H1 (cell line): Measurements from ENCODE around the gene OR11H7. TPM values are rescaled to one million over a fixed set of nuclear protein-coding genes. Genes with fewer than 3 reads are reported as not detected.

Source experiments
- CTCF ChIA-PET: fragments of 300-600 bp; sonication (Branson Sonifier 250); formaldehyde crosslinking; loops from one replicate; lab custom pipeline; 2021; ENCODE audit not compliant: partially characterized antibody; lab: Charles Lee
- POLR2A ChIA-PET: fragments of 300-600 bp; sonication (Branson Sonifier 250); formaldehyde crosslinking; loops from one replicate; lab custom pipeline; 2021; ENCODE audit warnings: inconsistent platforms; ENCODE audit not compliant: partially characterized antibody; lab: Charles Lee
- DNase-seq, 2 experiments: peaks; one replicate each; pipeline versions ENCODE4 v3.0.0 to v3.0.0-alpha.2; 2010 to 2022; ENCODE audit warnings: low spot score in 2 of 2, low read depth in 1 of 2, mixed read lengths in 1 of 2
- FAIRE-seq: peaks from 2 replicates; lab custom pipeline; 2011; peaks lifted over from hg19 to GRCh38; lab: Jason Lieb, UNC
- H2AFZ ChIP-seq: 2 replicates; pipeline ENCODE4 v1.8.1; 2012; ENCODE audit warnings: low read length, inconsistent platforms
- H2AK5ac ChIP-seq: 2 replicates; pipeline ENCODE4 v1.6.1; 2013; ENCODE audit warnings: low read depth, low read length
- H2BK120ac ChIP-seq: replicated peaks from 2 replicates; pipeline ENCODE3; 2013; ENCODE audit warnings: low read depth, low read length, inconsistent platforms
- H2BK12ac ChIP-seq: 2 replicates; pipeline ENCODE4 v1.6.1; 2013; ENCODE audit warnings: low read depth, low read length
- H2BK15ac ChIP-seq: 2 replicates; pipeline ENCODE4 v1.6.1; 2013; ENCODE audit warnings: low read length
- H2BK20ac ChIP-seq: 2 replicates; pipeline ENCODE4 v1.6.1; 2013; ENCODE audit warnings: low read length
- H2BK5ac ChIP-seq: 2 replicates; pipeline ENCODE4 v1.6.1; 2013; ENCODE audit warnings: low read depth, low read length
- H3K14ac ChIP-seq: 2 replicates; pipeline ENCODE4 v1.6.1; 2013; ENCODE audit warnings: inconsistent platforms; ENCODE audit not compliant: insufficient read length
- H3K18ac ChIP-seq: 2 replicates; pipeline ENCODE4 v1.6.1; 2013; ENCODE audit warnings: low read length; ENCODE audit errors: extremely low read depth
- H3K23ac ChIP-seq: 2 replicates; pipeline ENCODE4 v1.6.1; 2013; ENCODE audit warnings: inconsistent platforms; ENCODE audit not compliant: insufficient read length
- H3K23me2 ChIP-seq: 2 replicates; pipeline ENCODE4 v1.6.1; 2013; ENCODE audit warnings: low read depth, low read length
- H3K27ac ChIP-seq: 2 replicates; pipeline ENCODE4 v1.6.1; 2011; ENCODE audit warnings: low read depth, low read length, inconsistent platforms
- H3K27me3 ChIP-seq, 4 experiments: replicated peaks in 1 of 4; 1 replicate in 1 of 4; 2 replicates in 3 of 4; pipeline versions ENCODE4 v1.6.1 to v1.8.1; 2011 to 2013; ENCODE audit warnings: low read length in 3 of 4, mild to moderate bottlenecking in 3 of 4, inconsistent platforms in 2 of 4, mixed read lengths in 2 of 4, moderate library complexity in 1 of 4; ENCODE audit not compliant: control insufficient read depth in 3 of 4, insufficient read depth in 3 of 4; ENCODE audit errors: extremely low read depth in 1 of 4
- H3K36me3 ChIP-seq, 4 experiments: 2 replicates each; pipeline versions ENCODE4 v1.6.1 to v1.8.1; 2011 to 2013; ENCODE audit warnings: mild to moderate bottlenecking in 4 of 4, low read length in 3 of 4, moderate library complexity in 2 of 4, control low read depth in 1 of 4, inconsistent platforms in 1 of 4; ENCODE audit not compliant: insufficient read depth in 4 of 4, control insufficient read depth in 2 of 4
- H3K4ac ChIP-seq: replicated peaks from 2 replicates; pipeline ENCODE3; 2013; ENCODE audit warnings: low read length, low read depth, mixed read lengths, inconsistent platforms; ENCODE audit not compliant: insufficient read length
- H3K4me1 ChIP-seq, 4 experiments: replicated peaks in 1 of 4; 1 replicate in 1 of 4; 2 replicates in 3 of 4; pipeline versions ENCODE4 v1.6.1 to v1.8.1; 2011 to 2013; ENCODE audit warnings: low read length in 3 of 4, inconsistent platforms in 2 of 4, mixed read lengths in 1 of 4; ENCODE audit not compliant: insufficient read depth in 4 of 4, control insufficient read depth in 3 of 4
- H3K4me2 ChIP-seq, 2 experiments: 2 replicates each; pipeline versions ENCODE4 v1.6.1 to v1.8.1; 2011 to 2013; ENCODE audit warnings: low read depth in 2 of 2, low read length in 2 of 2, control low read depth in 1 of 2, inconsistent platforms in 1 of 2, mild to moderate bottlenecking in 1 of 2; ENCODE audit not compliant: insufficient read depth in 1 of 2
- H3K4me3 ChIP-seq, 4 experiments: fragments of 200-600, 300-600 bp in 1 of 4; sonication (generic), shearing (Covaris generic), sonication (Bioruptor Twin) in 1 of 4; 2 replicates each; pipeline versions ENCODE4 v1.5.1 to v1.8.1; 2011 to 2016; ENCODE audit warnings: low read length in 4 of 4, low read depth in 3 of 4, control low read depth in 2 of 4, inconsistent platforms in 2 of 4, mild to moderate bottlenecking in 2 of 4, mixed read lengths in 1 of 4, moderate library complexity in 1 of 4; ENCODE audit not compliant: insufficient read depth in 2 of 4; ENCODE audit errors: extremely low read depth in 1 of 4
- H3K56ac ChIP-seq: replicated peaks from 2 replicates; pipeline ENCODE3; 2013; ENCODE audit warnings: low read depth, mild to moderate bottlenecking, mixed read lengths, low read length, inconsistent platforms; ENCODE audit not compliant: insufficient read length
- H3K79me1 ChIP-seq: 2 replicates; pipeline ENCODE4 v1.6.1; 2013; ENCODE audit warnings: low read depth, low read length, control low read depth
- H3K79me2 ChIP-seq, 2 experiments: 2 replicates each; pipeline versions ENCODE4 v1.6.1 to v1.8.1; 2012 to 2013; ENCODE audit warnings: low read length in 2 of 2, mild to moderate bottlenecking in 2 of 2, inconsistent platforms in 1 of 2; ENCODE audit not compliant: insufficient read depth in 2 of 2, control insufficient read depth in 1 of 2
- H3K9ac ChIP-seq, 4 experiments: replicated peaks in 1 of 4; 1 replicate in 1 of 4; 2 replicates in 3 of 4; pipeline versions ENCODE4 v1.6.1 to v1.8.1; 2011 to 2013; ENCODE audit warnings: low read depth in 3 of 4, low read length in 3 of 4, control low read depth in 2 of 4, mild to moderate bottlenecking in 2 of 4, moderate library complexity in 2 of 4, inconsistent platforms in 1 of 4; ENCODE audit errors: extremely low read depth in 1 of 4
- H3K9me3 ChIP-seq, 2 experiments: 2 replicates each; pipeline versions ENCODE4 v1.6.1 to v1.8.1; 2012 to 2013; ENCODE audit warnings: mild to moderate bottlenecking in 2 of 2, moderate library complexity in 2 of 2, control low read depth in 1 of 2, inconsistent platforms in 1 of 2, low read depth in 1 of 2, low read length in 1 of 2, mixed read lengths in 1 of 2; ENCODE audit not compliant: insufficient read depth in 2 of 2
- H4K20me1 ChIP-seq, 2 experiments: replicated peaks in 1 of 2; 2 replicates each; pipeline versions ENCODE3 to v1.8.1; 2011 to 2013; ENCODE audit warnings: inconsistent platforms in 2 of 2, low read length in 2 of 2, mild to moderate bottlenecking in 1 of 2; ENCODE audit not compliant: insufficient read depth in 2 of 2, control insufficient read depth in 1 of 2
- H4K5ac ChIP-seq: 2 replicates; pipeline ENCODE4 v1.6.1; 2013; ENCODE audit warnings: low read length, low read depth, mixed read lengths, inconsistent platforms; ENCODE audit not compliant: insufficient read length
- H4K8ac ChIP-seq: 2 replicates; pipeline ENCODE4 v1.8.0; 2013; ENCODE audit warnings: mild to moderate bottlenecking, moderate library complexity, low read length, inconsistent platforms; ENCODE audit not compliant: insufficient read depth; ENCODE audit errors: extremely low read depth
- H4K91ac ChIP-seq: replicated peaks from 2 replicates; pipeline ENCODE3; 2013; ENCODE audit warnings: low read length, mixed read lengths, inconsistent platforms; ENCODE audit not compliant: insufficient read length
- ATF2 ChIP-seq: IDR thresholded peaks from 2 replicates; pipeline ENCODE4 v1.6.1; 2012; ENCODE audit warnings: low read length, inconsistent platforms
- CBX8 ChIP-seq: fragments of 300-800, 300-1000 bp; sonication (generic); IDR thresholded peaks from 2 replicates; pipeline ENCODE4 v1.7.1; 2016; ENCODE audit warnings: low read depth, low read length, borderline replicate concordance
- CHD2 ChIP-seq: IDR thresholded peaks from 2 replicates; pipeline ENCODE4 v1.6.1; 2012; ENCODE audit warnings: low read length, improper control_type of control experiment
- CTBP2 ChIP-seq: IDR thresholded peaks from 2 replicates; pipeline ENCODE4 v1.7.0; 2011; ENCODE audit warnings: borderline replicate concordance, mild to moderate bottlenecking, moderate library complexity, mixed read lengths, low read length; ENCODE audit not compliant: insufficient read depth, insufficient read length
- FOSL1 ChIP-seq: IDR thresholded peaks from 2 replicates; pipeline ENCODE4 v1.6.1; 2011; ENCODE audit warnings: mild to moderate bottlenecking, low read depth, low read length, moderate library complexity; ENCODE audit not compliant: insufficient read depth
- NANOG ChIP-seq: IDR thresholded peaks from 2 replicates; pipeline ENCODE4 v1.6.1; 2011; ENCODE audit warnings: low read length, low read depth, mild to moderate bottlenecking, inconsistent platforms; ENCODE audit not compliant: insufficient read depth, poor library complexity, severe bottlenecking
- RNF2 ChIP-seq: fragments of 200-900, 300-1000 bp; sonication (generic); IDR thresholded peaks from 2 replicates; pipeline ENCODE4 v1.7.1; 2016; ENCODE audit warnings: borderline replicate concordance, low read depth, mild to moderate bottlenecking, antibody characterized with exemption, low read length; ENCODE audit not compliant: poor library complexity, severe bottlenecking; ENCODE audit errors: missing control alignments
- SP2 ChIP-seq: IDR thresholded peaks from 2 replicates; pipeline ENCODE4 v1.6.1; 2012; ENCODE audit warnings: mild to moderate bottlenecking, low read length, inconsistent platforms
- SRF ChIP-seq: IDR thresholded peaks from 2 replicates; pipeline ENCODE4 v1.6.1; 2011; ENCODE audit warnings: mild to moderate bottlenecking, low read depth, low read length, moderate library complexity
- ZNF274 ChIP-seq: IDR thresholded peaks from 2 replicates; pipeline ENCODE4 v1.7.0; 2012; ENCODE audit warnings: low read length, borderline replicate concordance; ENCODE audit errors: extremely low read depth
- WGBS, 2 experiments: shearing (Covaris generic) in 1 of 2; methylation state at CpG; one replicate each; pipeline versions ENCODE4 v1.1.6 to v1.1.7; 2013 to 2015; ENCODE audit warnings: low lambda C conversion rate in 2 of 2, mixed read lengths in 2 of 2, inconsistent platforms in 1 of 2, low coverage in 1 of 2, missing lambda C conversion rate in 1 of 2; ENCODE audit not compliant: insufficient replicate concordance in 2 of 2, insufficient coverage in 1 of 2, insufficient read length in 1 of 2; ENCODE audit errors: extremely low coverage in 1 of 2, missing lambda C conversion rate in 1 of 2; 5-methylcytosine and 5-hydroxymethylcytosine counted together
- long read RNA-seq, 2 experiments: library from RNA in 1 of 2; library from capped mRNA in 1 of 2; stranded (forward); transcript quantifications; one replicate each; pipeline ENCODE4 v2.0.0, GENCODE V29; 2021; ENCODE audit warnings: inconsistent platforms in 1 of 2
- polyA minus RNA-seq, 3 experiments: library from RNA; depleted of rRNA, polyadenylated mRNA; stranded (reverse); fragments of >200 nt; gene quantifications; 1 replicate in 2 of 3; 2 replicates in 1 of 3; pipeline ENCODE4 v1.2.3, GENCODE V29; 2011
- polyA plus RNA-seq, 7 experiments: library from polyadenylated mRNA; depleted of rRNA in 3 of 7; stranded (reverse) in 5 of 7; unstranded in 2 of 7; fragments of >200 nt in 5 of 7; fragments of 200-250 nt in 2 of 7; gene quantifications; 1 replicate in 5 of 7; 2 replicates in 1 of 7; 4 replicates in 1 of 7; pipeline versions ENCODE4 v1.2.1 to v1.2.3, GENCODE V29; 2011 to 2013; ENCODE audit warnings: missing spikeins in 2 of 7, mixed read lengths in 2 of 7
- total RNA-seq: library from RNA; stranded (reverse); fragmentation: NEBNext Ultra II Directional; extraction: Animal tissue kit (Norgen Biotek cat#: 25700); gene quantifications from 2 replicates; pipeline ENCODE4 v1.2.1, GENCODE V29; 2021

The OR11H7 gene
- not detected in 2 replicates for total RNA-seq
- not detected in 2 replicates for polyA plus RNA-seq (2011; rRNA removed)
- polyA plus RNA-seq (2011; cell fraction: cytosol; rRNA removed): not detected
- polyA plus RNA-seq (2011; cell fraction: nucleus; rRNA removed): not detected
- polyA plus RNA-seq (2012, experiment 1 of 2): not detected in 4 replicates
- polyA plus RNA-seq (2012, experiment 2 of 2): not detected
- not detected for polyA plus RNA-seq (2013, experiment 1 of 2)
- not detected for polyA plus RNA-seq (2013, experiment 2 of 2)
- not detected in 2 replicates for polyA minus RNA-seq (2011; rRNA and poly(A)+ RNA removed)
- polyA minus RNA-seq (2011; cell fraction: cytosol; rRNA and poly(A)+ RNA removed): not detected
- not detected for polyA minus RNA-seq (2011; cell fraction: nucleus; rRNA and poly(A)+ RNA removed)
- long read RNA-seq, experiment 1: 0 reads
- long read RNA-seq, experiment 2: 0 reads

- Histone ChIP-seq H2AFZ (no peak within 1 kb of the TSS), H3K9ac (no peak within 1 kb of the TSS), H3K14ac (no peak within 1 kb of the TSS), H3K23ac (no peak within 1 kb of the TSS), H3K79me1 (no peaks in the 10 kb centered on the region), H3K4me1 (no peaks in the 10 kb centered on the region), H3K56ac (no peak within 1 kb of the TSS), H3K4ac (no peak within 1 kb of the TSS), H3K23me2 (no peaks in the 10 kb centered on the region), H2BK120ac (no peak within 1 kb of the TSS), H4K91ac (no peak within 1 kb of the TSS), H2BK5ac (no peak within 1 kb of the TSS), H4K20me1 (no peaks in the 10 kb centered on the region), H3K27me3 (no peaks in the 10 kb centered on the region), H3K27ac (no peak within 1 kb of the TSS), H3K18ac (no peak within 1 kb of the TSS), H3K4me2 (no peak within 1 kb of the TSS), H2AK5ac (no peak within 1 kb of the TSS), H4K5ac (no peak within 1 kb of the TSS), H2BK20ac (no peak within 1 kb of the TSS), H3K79me2 (no peaks in the 10 kb centered on the region), H3K36me3 (no peaks in the 10 kb centered on the region), H2BK15ac (no peak within 1 kb of the TSS), H2BK12ac (no peak within 1 kb of the TSS), H4K8ac (no peak within 1 kb of the TSS), H3K4me3 (no peak within 1 kb of the TSS), H3K9me3 (peaks cover 41 to 46% of the 10 kb centered on the region in 2 experiments)
- DNase-seq: no peak
- no peak for FAIRE-seq
- ChIA-PET POLR2A (no interaction called here), CTCF (no interaction called here)
- 79% methylated on average over 1 of the region's 1 CpG; no CpG with 5 or more reads in 1 of the 2 experiments for WGBS, 2 experiments
- no peak for TF ChIP-seq SP2
- no peak for TF ChIP-seq ATF2
- TF ChIP-seq CHD2: no peak
- TF ChIP-seq FOSL1: no peak
- TF ChIP-seq CTBP2: no peak
- no peak for TF ChIP-seq SRF
- no peak for TF ChIP-seq CBX8
- TF ChIP-seq ZNF274: no peak
- TF ChIP-seq RNF2: no peak
- no peak for TF ChIP-seq NANOG
Measured at GRCh38 chr14:20228681-20229080, at the start of gene OR11H7. Gene OR11H7 (plus strand): TSS chr14:20228981.
